Upper lobe of left lung (tissue), 6 donors: ENCODE results near the gene GLE1. TPM values are rescaled to one million over a fixed set of nuclear protein-coding genes. Genes with fewer than 3 reads are reported as not detected.

Experiments used
- ATAC-seq, 2 donors: fragments of 200-7000 bp; cut with Tn5 transposase; one replicate each; pipeline ENCODE4 v1.9.1; 2022; ENCODE audit warnings: mild to moderate bottlenecking in 2 of 2, moderate library complexity in 2 of 2; ENCODE audit not compliant: low FRiP score in 2 of 2
- DNase-seq, 2 donors: peaks; one replicate each; pipeline ENCODE4 v3.0.0-alpha.2; 2019 to 2020
- H3K27ac ChIP-seq, 4 donors: fragments of 200-600 bp; sonication (generic); one replicate each; pipeline ENCODE4 v1.5.1; 2016 to 2019
- H3K27me3 ChIP-seq, 4 donors: fragments of 200-600 bp; sonication (generic); one replicate each; pipeline ENCODE4 v1.5.1; 2017 to 2019
- H3K36me3 ChIP-seq, 4 donors: fragments of 200-600 bp; sonication (generic); one replicate each; pipeline ENCODE4 v1.5.1; 2016 to 2019
- H3K4me1 ChIP-seq, 4 donors: fragments of 200-600 bp; sonication (generic); one replicate each; pipeline ENCODE4 v1.5.1; 2018 to 2019
- H3K4me3 ChIP-seq, 4 donors: fragments of 200-600 bp; sonication (generic); one replicate each; pipeline ENCODE4 v1.5.1; 2017 to 2019; ENCODE audit warnings: mild to moderate bottlenecking in 2 of 4, moderate library complexity in 1 of 4
- H3K9me3 ChIP-seq, 4 donors: fragments of 200-600 bp; sonication (generic); one replicate each; pipeline ENCODE4 v1.5.1; 2018 to 2019
- EP300 ChIP-seq, 4 donors: sonication (generic); formaldehyde crosslinking; IDR thresholded peaks; one replicate each; pipeline ENCODE4 v1.5.1; 2017; ENCODE audit warnings: antibody characterized with exemption in 4 of 4, control low read depth in 2 of 4
- POLR2A ChIP-seq, 4 donors: fragments of 450-650 bp; IDR thresholded peaks; one replicate each; pipeline ENCODE4 v1.5.1; 2016 to 2017; ENCODE audit warnings: antibody characterized with exemption in 4 of 4, mild to moderate bottlenecking in 2 of 4
- POLR2AphosphoS5 ChIP-seq, 2 donors: sonication (generic); formaldehyde crosslinking; IDR thresholded peaks; one replicate each; pipeline ENCODE4 v1.5.1; 2017; ENCODE audit warnings: antibody characterized with exemption in 2 of 2
- WGBS, 2 donors: methylation state at CpG; one replicate each; pipeline ENCODE4 v1.1.5; 2017 to 2018; 5-methylcytosine and 5-hydroxymethylcytosine counted together
- total RNA-seq, 6 donors: library from RNA; depleted of rRNA in 4 of 6; stranded (reverse); fragments of >200 nt in 4 of 6; gene quantifications; one replicate each; pipeline versions ENCODE4 v1.1.0 to v1.2.1, GENCODE V29; 2016 to 2021
- TF ChIP-seq, protein P1 (sequence below), 6 experiments: fragments of 450-650 bp in 4 of 6; fragments of 200-600 bp in 2 of 6; sonication (generic) in 2 of 6; IDR thresholded peaks; one replicate each; pipeline ENCODE4 v1.5.1; 2016 to 2019; ENCODE audit warnings: antibody characterized with exemption in 6 of 6
- donor health status: DM: no; HTN: no; CAD: no; lungs with moderate emphysema.
- donor health status: DM: no; HTN: yes; CAD: no; lungs with severe emphysema.

GLE1 gene
- total RNA-seq, 6 donors from 2014 or later, result 19.0 to 36.7 (median 24.5) TPM

DNA sequence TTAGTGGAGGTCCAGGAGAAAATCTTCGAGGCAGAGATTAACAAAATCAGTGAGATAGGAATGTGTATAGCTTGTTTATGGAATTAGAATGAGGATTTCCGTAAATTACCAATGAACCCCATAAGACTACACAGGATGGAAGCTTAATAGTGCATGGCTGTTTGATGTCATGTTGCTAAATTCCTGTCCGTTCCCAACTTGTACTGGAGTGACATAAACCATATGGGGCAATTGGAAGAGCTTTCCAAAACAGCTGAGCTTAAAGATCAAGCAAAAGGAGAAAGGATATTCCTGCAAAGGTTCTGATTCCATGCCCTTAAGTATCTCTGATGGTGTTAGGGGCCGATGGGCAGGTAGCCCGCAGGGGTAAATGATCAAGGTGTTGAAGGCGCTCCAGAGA, 17.4 kb downstream of the GLE1 start:
- Histone ChIP-seq H3K4me3 (no peak overlapping the region), H3K36me3 (peaks cover 28 to 90% (median 50%) of the 10 kb centered on the region in 4 donors), H3K27ac (no peak overlapping the region), H3K4me1 (no peaks in the 10 kb centered on the region), H3K27me3 (no peaks in the 10 kb centered on the region), H3K9me3 (no peaks in the 10 kb centered on the region)
- no peak for DNase-seq
- TF ChIP-seq POLR2A (IDR thresholded peaks at IDR 0.05), result no peak
- TF ChIP-seq, protein P1, sequence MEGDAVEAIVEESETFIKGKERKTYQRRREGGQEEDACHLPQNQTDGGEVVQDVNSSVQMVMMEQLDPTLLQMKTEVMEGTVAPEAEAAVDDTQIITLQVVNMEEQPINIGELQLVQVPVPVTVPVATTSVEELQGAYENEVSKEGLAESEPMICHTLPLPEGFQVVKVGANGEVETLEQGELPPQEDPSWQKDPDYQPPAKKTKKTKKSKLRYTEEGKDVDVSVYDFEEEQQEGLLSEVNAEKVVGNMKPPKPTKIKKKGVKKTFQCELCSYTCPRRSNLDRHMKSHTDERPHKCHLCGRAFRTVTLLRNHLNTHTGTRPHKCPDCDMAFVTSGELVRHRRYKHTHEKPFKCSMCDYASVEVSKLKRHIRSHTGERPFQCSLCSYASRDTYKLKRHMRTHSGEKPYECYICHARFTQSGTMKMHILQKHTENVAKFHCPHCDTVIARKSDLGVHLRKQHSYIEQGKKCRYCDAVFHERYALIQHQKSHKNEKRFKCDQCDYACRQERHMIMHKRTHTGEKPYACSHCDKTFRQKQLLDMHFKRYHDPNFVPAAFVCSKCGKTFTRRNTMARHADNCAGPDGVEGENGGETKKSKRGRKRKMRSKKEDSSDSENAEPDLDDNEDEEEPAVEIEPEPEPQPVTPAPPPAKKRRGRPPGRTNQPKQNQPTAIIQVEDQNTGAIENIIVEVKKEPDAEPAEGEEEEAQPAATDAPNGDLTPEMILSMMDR (IDR thresholded peaks at IDR 0.05), result no peak
- no peak for TF ChIP-seq POLR2AphosphoS5 (IDR thresholded peaks at IDR 0.05)
- TF ChIP-seq EP300 (IDR thresholded peaks at IDR 0.05), result no peak
- ATAC-seq, result no peak
- WGBS, 2 donors, result 91% methylated on average over 6 of the region's 6 CpGs

DNA sequence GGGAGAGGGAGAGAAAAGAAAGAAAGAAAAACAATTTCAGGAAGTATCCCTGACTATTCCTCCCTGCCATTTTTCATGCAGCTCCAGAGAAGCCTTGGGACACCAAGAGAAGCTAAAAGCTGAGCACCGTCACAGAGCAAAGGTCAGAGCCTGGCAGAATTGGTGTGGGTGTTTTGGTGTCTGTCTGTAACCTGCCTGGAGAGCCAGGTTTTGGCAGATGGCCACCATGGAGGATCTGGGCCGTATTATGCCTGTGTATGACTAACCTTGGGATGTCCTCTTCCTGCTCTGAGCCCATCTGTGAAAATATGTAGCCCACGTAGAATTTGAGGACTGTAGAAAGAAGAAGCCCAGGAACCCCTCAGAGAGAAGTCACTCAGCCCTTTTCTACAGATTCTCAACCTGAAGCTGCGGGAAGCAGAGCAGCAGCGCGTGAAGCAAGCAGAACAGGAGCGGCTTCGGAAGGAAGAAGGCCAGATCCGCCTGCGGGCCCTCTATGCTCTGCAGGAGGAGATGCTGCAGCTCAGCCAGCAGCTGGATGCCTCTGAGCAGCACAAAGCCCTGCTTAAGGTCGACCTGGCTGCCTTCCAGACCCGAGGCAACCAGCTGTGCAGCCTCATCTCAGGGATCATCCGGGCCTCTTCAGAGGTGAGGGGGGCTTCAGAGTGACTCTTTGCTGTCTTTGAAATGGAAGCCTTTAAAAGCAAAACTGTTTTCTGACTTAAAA, 18.8 kb downstream of the GLE1 start:
- ATAC-seq, result no peak
- peak overlapping the region in 1 of 4 donors; percentile 11 for H3K27ac ChIP-seq
- peaks cover 35 to 90% (median 53%) of the 10 kb centered on the region in 4 donors for H3K36me3 ChIP-seq
- H3K4me3 ChIP-seq, result no peak overlapping the region
- no peaks in the 10 kb centered on the region for H3K4me1 ChIP-seq
- peak in 1 of 2 donors; percentile 27 for DNase-seq
- no peaks in the 10 kb centered on the region for H3K27me3 ChIP-seq
- H3K9me3 ChIP-seq, result no peaks in the 10 kb centered on the region
- 67 to 69% methylated on average over 12 to 13 of the region's 13 CpGs for WGBS, 2 donors
- TF ChIP-seq EP300 (IDR thresholded peaks at IDR 0.05) (no peak), POLR2A (IDR thresholded peaks at IDR 0.05) (no peak), POLR2AphosphoS5 (IDR thresholded peaks at IDR 0.05) (no peak)

DNA sequence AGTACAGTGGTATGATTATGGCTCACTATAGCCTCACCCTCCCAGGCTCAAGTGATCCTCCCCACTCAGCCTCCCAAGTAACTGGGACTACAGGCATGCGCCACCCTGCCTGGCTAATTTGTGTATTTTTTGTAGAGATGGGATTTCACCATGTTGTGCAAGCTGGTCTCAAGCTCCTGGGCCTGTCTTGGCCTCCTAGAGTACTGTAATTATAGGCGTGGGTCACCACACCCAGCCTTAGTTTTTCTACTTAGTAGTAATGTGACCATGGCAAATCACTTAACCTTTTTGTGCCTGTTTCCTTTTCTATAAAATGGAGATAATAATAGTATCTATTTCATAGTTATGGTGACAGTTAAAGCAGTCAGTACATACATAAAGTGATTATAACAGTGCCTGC, 22.2 kb downstream of the GLE1 start:
- DNase-seq (no peak), ATAC-seq (no peak)
- Histone ChIP-seq H3K4me3 (no peak overlapping the region), H3K27ac (no peak overlapping the region), H3K27me3 (no peaks in the 10 kb centered on the region), H3K4me1 (no peaks in the 10 kb centered on the region), H3K9me3 (no peaks in the 10 kb centered on the region), H3K36me3 (peaks cover 41 to 89% (median 71%) of the 10 kb centered on the region in 4 donors)
- TF ChIP-seq POLR2A (IDR thresholded peaks at IDR 0.05), result no peak
- no peak for TF ChIP-seq EP300 (IDR thresholded peaks at IDR 0.05)
- no peak for TF ChIP-seq POLR2AphosphoS5 (IDR thresholded peaks at IDR 0.05)
- WGBS, 2 donors, result 84 to 93% methylated on average over 2 of the region's 2 CpGs

DNA sequence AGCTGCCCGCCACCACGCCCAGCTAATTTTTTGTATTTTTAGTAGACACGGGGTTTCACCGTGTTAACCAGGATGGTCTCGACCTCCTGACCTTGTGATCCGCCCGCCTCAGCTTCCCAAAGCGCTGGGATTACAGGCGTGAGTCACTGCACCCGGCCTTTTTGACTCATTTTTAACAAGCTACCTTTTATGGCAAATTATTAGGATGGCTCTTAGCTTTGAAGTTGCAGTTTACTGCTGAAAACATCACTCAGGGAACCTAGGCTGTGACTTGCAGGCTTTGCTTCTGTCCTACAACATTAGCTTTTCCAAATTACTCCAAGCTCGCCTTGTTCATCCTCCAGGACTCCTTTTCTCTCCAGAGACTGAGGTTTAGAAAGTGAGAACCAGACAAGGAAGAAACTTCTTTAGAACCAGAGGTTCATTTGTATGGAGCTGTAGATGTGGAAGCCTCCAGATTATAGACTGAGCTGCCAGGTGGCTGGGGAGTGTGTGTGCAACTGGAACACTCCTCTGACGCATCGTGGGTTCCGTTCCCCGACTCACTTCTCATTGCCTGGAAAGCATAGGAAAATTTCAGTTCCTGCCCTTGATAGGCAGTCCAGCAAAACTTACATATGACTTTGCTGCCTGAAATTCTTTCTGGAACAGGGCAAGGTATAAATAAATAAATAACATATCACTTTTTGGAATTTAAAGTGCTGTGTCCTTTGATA, 24.1 kb downstream of the GLE1 start:
- Histone ChIP-seq H3K27ac (no peak overlapping the region), H3K9me3 (no peaks in the 10 kb centered on the region), H3K36me3 (peaks cover 40 to 87% (median 74%) of the 10 kb centered on the region in 4 donors), H3K4me3 (no peak overlapping the region), H3K27me3 (no peaks in the 10 kb centered on the region), H3K4me1 (no peaks in the 10 kb centered on the region)
- WGBS, 2 donors, result 93 to 94% methylated on average over 15 of the region's 15 CpGs
- ATAC-seq, result no peak
- TF ChIP-seq POLR2AphosphoS5 (IDR thresholded peaks at IDR 0.05) (no peak), EP300 (IDR thresholded peaks at IDR 0.05) (no peak)
- TF ChIP-seq, protein P1 (IDR thresholded peaks at IDR 0.05), result no peak
- DNase-seq, result no peak

DNA sequence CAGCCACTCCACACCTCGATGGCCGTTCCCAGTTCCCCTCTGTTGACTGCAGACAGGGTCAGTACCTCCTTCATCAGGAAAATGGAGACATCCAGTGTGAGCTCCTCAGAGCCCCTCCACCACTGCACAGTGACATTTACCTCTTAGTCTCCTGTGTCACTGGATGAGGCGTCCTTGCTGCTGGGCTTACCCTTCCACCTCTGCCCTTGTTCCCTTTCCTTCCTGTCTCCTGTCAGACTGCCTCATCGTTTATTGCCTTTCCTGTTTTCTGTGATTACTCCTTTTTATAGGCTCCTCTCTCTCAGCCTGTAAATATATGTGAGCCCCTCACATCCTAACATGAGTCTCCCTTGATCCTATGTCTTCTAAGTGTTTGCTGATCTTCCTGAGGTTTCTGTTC, 24.7 kb downstream of the GLE1 start:
- DNase-seq, result no peak
- Histone ChIP-seq H3K4me1 (no peaks in the 10 kb centered on the region), H3K9me3 (no peaks in the 10 kb centered on the region), H3K27ac (no peak overlapping the region), H3K36me3 (peaks cover 39 to 89% (median 74%) of the 10 kb centered on the region in 4 donors), H3K4me3 (no peak overlapping the region), H3K27me3 (no peaks in the 10 kb centered on the region)
- 66 to 68% methylated on average over 4 of the region's 4 CpGs for WGBS, 2 donors
- ATAC-seq, result no peak
- TF ChIP-seq, protein P1 (IDR thresholded peaks at IDR 0.05), result no peak
- TF ChIP-seq POLR2AphosphoS5 (IDR thresholded peaks at IDR 0.05) (no peak), EP300 (IDR thresholded peaks at IDR 0.05) (no peak), POLR2A (IDR thresholded peaks at IDR 0.05) (no peak)
